ENCODE results near the gene ESR2.

Gene ESR2

DNA sequence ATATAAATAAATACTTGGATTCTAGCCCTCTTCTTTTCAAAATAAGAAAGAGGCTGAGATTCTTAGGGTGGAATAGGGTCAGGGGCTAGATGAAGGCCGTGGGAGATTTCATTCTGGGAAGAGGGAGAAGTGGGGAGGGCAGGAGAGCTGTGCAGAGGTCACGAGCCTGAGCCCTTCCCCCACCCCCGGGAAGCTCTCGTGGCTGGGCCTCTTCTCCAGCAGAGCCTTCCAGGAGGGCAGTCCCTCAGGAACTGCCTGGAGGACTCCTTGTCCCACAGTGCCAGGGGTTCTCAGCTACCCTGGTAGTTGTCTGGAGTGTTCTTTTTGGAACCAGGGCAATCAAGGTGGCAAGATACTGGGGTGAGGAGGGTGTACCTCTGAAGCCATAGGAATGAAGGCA, 94.0 kb downstream of the ESR2 start:
- in situ Hi-C loops (cut with HindIII; ENCODE audit: low pct_ligation_motif_present, low sequenced_read_pairs), result no loop called here
- Histone ChIP-seq H3K27me3 (replicated peaks) (no peaks in the 10 kb centered on the region), H3K36me3 (replicated peaks) (no peaks in the 10 kb centered on the region), H3K27ac (no peak overlapping the region), H3K4me3 (ENCODE audit: low read depth, low read length) (no peak overlapping the region)
- DNase-seq, result no peak
- TF ChIP-seq, protein P1, sequence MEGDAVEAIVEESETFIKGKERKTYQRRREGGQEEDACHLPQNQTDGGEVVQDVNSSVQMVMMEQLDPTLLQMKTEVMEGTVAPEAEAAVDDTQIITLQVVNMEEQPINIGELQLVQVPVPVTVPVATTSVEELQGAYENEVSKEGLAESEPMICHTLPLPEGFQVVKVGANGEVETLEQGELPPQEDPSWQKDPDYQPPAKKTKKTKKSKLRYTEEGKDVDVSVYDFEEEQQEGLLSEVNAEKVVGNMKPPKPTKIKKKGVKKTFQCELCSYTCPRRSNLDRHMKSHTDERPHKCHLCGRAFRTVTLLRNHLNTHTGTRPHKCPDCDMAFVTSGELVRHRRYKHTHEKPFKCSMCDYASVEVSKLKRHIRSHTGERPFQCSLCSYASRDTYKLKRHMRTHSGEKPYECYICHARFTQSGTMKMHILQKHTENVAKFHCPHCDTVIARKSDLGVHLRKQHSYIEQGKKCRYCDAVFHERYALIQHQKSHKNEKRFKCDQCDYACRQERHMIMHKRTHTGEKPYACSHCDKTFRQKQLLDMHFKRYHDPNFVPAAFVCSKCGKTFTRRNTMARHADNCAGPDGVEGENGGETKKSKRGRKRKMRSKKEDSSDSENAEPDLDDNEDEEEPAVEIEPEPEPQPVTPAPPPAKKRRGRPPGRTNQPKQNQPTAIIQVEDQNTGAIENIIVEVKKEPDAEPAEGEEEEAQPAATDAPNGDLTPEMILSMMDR (IDR thresholded peaks at IDR 0.05; ENCODE audit: low read depth, low read length, missing control alignments), result no peak

DNA sequence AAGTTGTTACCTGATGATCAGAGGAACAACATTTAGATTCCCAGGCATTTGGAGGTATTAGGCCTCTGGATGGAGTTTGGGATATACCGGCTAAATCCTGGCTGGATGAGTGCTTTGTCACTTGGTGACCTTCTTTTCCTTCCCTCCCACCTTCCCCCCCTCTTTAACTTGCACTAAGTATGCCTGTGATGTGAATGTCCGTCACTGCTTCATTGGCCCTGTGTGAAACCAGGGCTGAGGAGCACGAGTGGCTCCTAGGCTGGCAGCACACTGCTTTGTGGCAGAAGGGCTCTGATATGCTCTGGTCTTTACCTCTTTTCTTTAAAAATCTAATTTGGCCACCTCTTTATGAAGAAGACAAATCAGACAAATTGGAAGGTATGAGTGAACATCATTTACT, 95.7 kb downstream of the ESR2 start:
- in situ Hi-C loops (cut with HindIII; ENCODE audit: low pct_ligation_motif_present, low sequenced_read_pairs), result no loop called here

DNA sequence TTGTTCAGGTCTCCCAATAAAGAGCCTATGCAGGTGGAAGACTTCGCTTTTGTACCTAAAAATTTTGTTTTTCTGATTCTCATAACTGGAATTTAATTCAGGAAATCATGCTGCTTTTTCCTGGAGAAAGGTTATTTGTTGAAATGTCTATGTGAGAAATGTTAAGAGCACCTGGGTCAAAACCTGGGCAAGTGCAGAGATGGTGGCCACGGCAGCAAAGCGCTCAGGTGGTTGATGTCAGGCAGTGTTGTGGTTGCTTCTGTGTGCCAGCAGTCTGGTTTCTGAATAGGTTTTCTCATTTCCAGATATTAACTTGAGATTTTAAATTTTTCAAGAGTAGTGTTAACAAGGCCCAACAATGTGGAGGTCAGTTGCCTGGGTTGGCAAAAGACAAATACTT, 96.2 kb downstream of the ESR2 start:
- TF ChIP-seq, protein P1 (IDR thresholded peaks at IDR 0.05; ENCODE audit: low read depth, low read length, missing control alignments), result no peak
- no peak overlapping the region for H3K27ac ChIP-seq
- no peaks in the 10 kb centered on the region for H3K36me3 ChIP-seq (replicated peaks)

More for the DNA sequence above, 95.7 kb downstream of the ESR2 start:
- TF ChIP-seq, protein P1 (IDR thresholded peaks at IDR 0.05; ENCODE audit: low read depth, low read length, missing control alignments), result no peak
- H3K27ac ChIP-seq, result no peak overlapping the region
- DNase-seq, result no peak
- no peak overlapping the region for H3K4me3 ChIP-seq (ENCODE audit: low read depth, low read length)
- H3K27me3 ChIP-seq (replicated peaks), result no peaks in the 10 kb centered on the region
- H3K36me3 ChIP-seq (replicated peaks), result no peaks in the 10 kb centered on the region

DNA sequence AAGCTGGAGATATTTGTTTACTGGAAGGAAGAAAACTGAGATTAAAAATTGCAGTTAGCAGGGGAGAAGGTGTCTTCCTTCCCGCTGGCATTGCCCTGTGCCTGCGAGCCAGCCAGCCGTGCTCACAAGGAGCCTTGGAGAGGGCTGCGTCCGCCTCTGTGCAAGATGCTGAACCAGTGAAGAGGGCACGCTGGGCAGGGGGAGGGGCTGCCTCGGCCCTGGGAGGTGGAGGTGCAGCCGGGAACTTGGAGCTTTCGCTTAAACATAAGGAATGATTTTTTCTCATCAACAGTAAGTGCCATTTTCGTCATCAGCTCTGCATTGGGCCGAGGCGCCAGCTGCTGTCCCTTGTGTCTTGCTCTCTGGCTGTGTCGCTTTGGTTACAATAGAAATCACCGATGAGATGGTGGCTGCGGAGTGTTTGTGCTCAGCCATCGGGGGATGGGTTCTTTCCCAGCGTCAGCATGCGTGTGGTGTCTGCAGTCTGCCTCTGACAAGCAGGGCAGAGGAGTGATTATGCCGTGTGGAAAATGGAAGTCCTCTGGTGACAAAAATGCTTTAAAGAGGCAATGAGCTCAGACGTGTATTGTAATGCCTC, 97.3 kb downstream of the ESR2 start:
- Histone ChIP-seq H3K27me3 (replicated peaks) (no peaks in the 10 kb centered on the region), H3K27ac (no peak overlapping the region), H3K36me3 (replicated peaks) (no peaks in the 10 kb centered on the region), H3K4me3 (ENCODE audit: low read depth, low read length) (peak overlapping the region; percentile 70)
- in situ Hi-C loops (cut with HindIII; ENCODE audit: low pct_ligation_motif_present, low sequenced_read_pairs), result no loop called here
- peak; percentile 57 for DNase-seq
- TF ChIP-seq, protein P1 (IDR thresholded peaks at IDR 0.05; ENCODE audit: low read depth, low read length, missing control alignments), result no peak

More for the DNA sequence above, 96.2 kb downstream of the ESR2 start:
- in situ Hi-C loops (cut with HindIII; ENCODE audit: low pct_ligation_motif_present, low sequenced_read_pairs), result no loop called here
- H3K27me3 ChIP-seq (replicated peaks), result no peaks in the 10 kb centered on the region
- no peak overlapping the region for H3K4me3 ChIP-seq (ENCODE audit: low read depth, low read length)
- no peak for DNase-seq

DNA sequence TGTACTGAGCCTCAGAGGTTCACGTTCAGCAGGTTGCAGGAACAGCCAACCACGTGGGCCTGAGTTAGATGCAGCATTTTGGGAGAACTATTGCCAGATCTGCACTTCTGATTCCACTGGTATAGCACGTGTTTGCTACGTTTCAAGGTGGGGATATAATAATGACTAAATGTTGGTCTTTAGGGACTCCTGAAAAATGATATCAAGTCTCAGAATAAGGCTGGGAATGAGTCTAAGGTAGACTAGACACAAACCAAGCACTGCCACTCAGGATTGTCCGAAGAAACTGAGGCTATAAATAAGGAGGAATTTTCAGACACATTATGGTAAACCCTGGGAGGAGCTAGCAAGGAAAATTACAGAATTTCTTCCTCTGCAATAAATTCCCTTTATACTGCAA, 98.1 kb downstream of the ESR2 start:
- Histone ChIP-seq H3K4me3 (ENCODE audit: low read depth, low read length) (no peak overlapping the region), H3K27me3 (replicated peaks) (no peaks in the 10 kb centered on the region), H3K27ac (no peak overlapping the region), H3K36me3 (replicated peaks) (no peaks in the 10 kb centered on the region)
- no peak for DNase-seq
- in situ Hi-C loops (cut with HindIII; ENCODE audit: low pct_ligation_motif_present, low sequenced_read_pairs), result no loop called here
- TF ChIP-seq, protein P1 (IDR thresholded peaks at IDR 0.05; ENCODE audit: low read depth, low read length, missing control alignments), result no peak

DNA sequence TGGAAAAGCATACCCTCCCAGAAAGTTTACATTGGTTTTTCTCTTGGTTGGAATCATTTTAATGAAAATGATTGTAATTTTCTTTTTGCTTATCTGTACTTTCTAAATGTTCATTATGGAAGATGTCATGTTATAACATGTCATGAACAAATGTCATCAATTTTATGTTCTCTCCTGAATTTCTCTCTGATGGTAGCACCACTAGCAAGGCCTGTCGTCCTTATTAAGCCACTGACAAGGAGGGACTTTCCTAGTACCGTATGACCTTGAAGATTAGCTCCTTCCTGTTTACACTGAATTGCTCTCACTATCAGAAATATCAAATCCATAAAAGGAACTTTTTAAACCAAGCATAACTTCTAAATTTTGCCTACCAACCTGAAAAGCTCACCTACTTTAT, 99.0 kb downstream of the ESR2 start:
- no peaks in the 10 kb centered on the region for H3K36me3 ChIP-seq (replicated peaks)
- H3K27me3 ChIP-seq (replicated peaks), result no peaks in the 10 kb centered on the region
- no peak overlapping the region for H3K27ac ChIP-seq
- in situ Hi-C loops (cut with HindIII; ENCODE audit: low pct_ligation_motif_present, low sequenced_read_pairs), result no loop called here
- H3K4me3 ChIP-seq (ENCODE audit: low read depth, low read length), result no peak overlapping the region
- DNase-seq, result no peak
- TF ChIP-seq, protein P1 (IDR thresholded peaks at IDR 0.05; ENCODE audit: low read depth, low read length, missing control alignments), result no peak

All from brain microvascular endothelial cell (primary cell).